Uterus (tissue), 2 donors: ENCODE results near the gene CAPNS1.

Experiments used
- POLR2A ChIP-seq, 2 donors: fragments of 450-650 bp; IDR thresholded peaks; one replicate each; pipeline ENCODE4 v1.6.1; 2016; ENCODE audit warnings: antibody characterized with exemption in 2 of 2, mild to moderate bottlenecking in 1 of 2, moderate library complexity in 1 of 2
- TF ChIP-seq, protein P1 (sequence below), 4 experiments: fragments of 200-600 bp in 2 of 4; fragments of 450-650 bp in 2 of 4; sonication (generic) in 2 of 4; IDR thresholded peaks; one replicate each; pipeline ENCODE4 v1.5.1; 2016 to 2019; ENCODE audit warnings: antibody characterized with exemption in 4 of 4, mild to moderate bottlenecking in 2 of 4, moderate library complexity in 1 of 4

DNA sequence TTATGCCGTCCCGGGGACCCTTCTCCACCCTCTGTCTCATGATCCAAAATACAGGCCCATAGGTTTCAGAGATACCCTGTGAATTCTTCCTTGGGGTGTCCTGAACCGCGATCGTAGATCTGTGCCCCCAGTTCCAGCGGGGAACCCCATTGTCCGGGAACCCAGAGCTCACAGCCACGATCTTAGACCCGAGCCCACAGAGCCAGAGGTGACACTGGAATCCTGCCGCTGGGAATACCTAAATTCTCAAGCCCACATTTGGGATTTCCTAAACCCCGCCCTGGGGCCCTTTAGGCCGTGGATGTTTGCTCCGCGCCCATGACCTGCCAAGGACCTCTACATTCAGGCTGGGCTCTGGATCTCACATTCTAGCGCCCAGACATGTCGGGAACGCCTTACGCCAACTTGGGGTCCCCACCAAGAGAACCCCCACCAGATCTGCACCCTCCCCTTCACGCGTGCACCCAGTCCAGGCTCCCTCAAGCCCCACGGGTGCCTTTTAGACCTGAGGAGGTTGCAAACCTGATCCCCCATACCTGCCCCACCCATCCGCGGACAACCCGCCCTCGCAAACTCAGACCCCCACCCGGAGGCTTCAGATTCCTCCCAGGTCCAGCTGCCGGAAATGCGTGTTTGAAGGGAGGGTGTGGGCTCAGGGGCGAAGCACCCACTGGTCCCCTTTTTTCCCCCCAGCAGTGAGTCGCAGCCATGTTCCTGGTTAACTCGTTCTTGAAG lies 605 bp downstream of the CAPNS1 start:
- TF ChIP-seq, protein P1, sequence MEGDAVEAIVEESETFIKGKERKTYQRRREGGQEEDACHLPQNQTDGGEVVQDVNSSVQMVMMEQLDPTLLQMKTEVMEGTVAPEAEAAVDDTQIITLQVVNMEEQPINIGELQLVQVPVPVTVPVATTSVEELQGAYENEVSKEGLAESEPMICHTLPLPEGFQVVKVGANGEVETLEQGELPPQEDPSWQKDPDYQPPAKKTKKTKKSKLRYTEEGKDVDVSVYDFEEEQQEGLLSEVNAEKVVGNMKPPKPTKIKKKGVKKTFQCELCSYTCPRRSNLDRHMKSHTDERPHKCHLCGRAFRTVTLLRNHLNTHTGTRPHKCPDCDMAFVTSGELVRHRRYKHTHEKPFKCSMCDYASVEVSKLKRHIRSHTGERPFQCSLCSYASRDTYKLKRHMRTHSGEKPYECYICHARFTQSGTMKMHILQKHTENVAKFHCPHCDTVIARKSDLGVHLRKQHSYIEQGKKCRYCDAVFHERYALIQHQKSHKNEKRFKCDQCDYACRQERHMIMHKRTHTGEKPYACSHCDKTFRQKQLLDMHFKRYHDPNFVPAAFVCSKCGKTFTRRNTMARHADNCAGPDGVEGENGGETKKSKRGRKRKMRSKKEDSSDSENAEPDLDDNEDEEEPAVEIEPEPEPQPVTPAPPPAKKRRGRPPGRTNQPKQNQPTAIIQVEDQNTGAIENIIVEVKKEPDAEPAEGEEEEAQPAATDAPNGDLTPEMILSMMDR (IDR thresholded peaks at IDR 0.05), result no peak
- TF ChIP-seq POLR2A (IDR thresholded peaks at IDR 0.05), result no peak
